ENCODE measurements around the gene SLC38A4.

GRCh38 chr12:46717868-46718267 lies 107.9 kb downstream of the SLC38A4 start:
- TF ChIP-seq CEBPB (IDR thresholded peaks at IDR 0.05) (no peak), MAX (IDR thresholded peaks at IDR 0.05) (no peak), TAF1 (IDR thresholded peaks at IDR 0.05; ENCODE audit: low read depth) (no peak), YY1 (IDR thresholded peaks at IDR 0.05; ENCODE audit: low read depth) (no peak), EGR1 (IDR thresholded peaks at IDR 0.05) (no peak), TCF12 (IDR thresholded peaks at IDR 0.05; ENCODE audit: low read depth) (no peak), EP300 (IDR thresholded peaks at IDR 0.05; ENCODE audit: borderline replicate concordance) (no peak)

Measured in Ishikawa (cell line).